H1 (cell line): Measurements from ENCODE around the gene WNT5A. TPM values are rescaled to one million over a fixed set of nuclear protein-coding genes. Genes with fewer than 3 reads are reported as not detected.

Experiments used
- ASH2L ChIP-seq: fragments of 200-600, 300-600 bp; sonication (generic); IDR thresholded peaks from one replicate; pipeline ENCODE4 v1.7.1; 2017; ENCODE audit warnings: low read length
- BACH1 ChIP-seq: IDR thresholded peaks from 2 replicates; pipeline ENCODE4 v1.6.1; 2012; ENCODE audit warnings: low read length, improper control_type of control experiment
- CBX5 ChIP-seq: fragments of 300-800, 300-1000 bp; sonication (generic); IDR thresholded peaks from 2 replicates; pipeline ENCODE4 v1.7.1; 2016; ENCODE audit warnings: antibody characterized with exemption, low read length, low read depth
- CBX8 ChIP-seq: fragments of 300-800, 300-1000 bp; sonication (generic); IDR thresholded peaks from 2 replicates; pipeline ENCODE4 v1.7.1; 2016; ENCODE audit warnings: low read depth, low read length, borderline replicate concordance
- CEBPB ChIP-seq: IDR thresholded peaks from 2 replicates; pipeline ENCODE4 v1.6.1; 2012; ENCODE audit warnings: low read depth, low read length
- CHD1 ChIP-seq: IDR thresholded peaks from 2 replicates; pipeline ENCODE4 v1.6.1; 2012; ENCODE audit warnings: low read depth, low read length, improper control_type of control experiment
- CTBP2 ChIP-seq: IDR thresholded peaks from 2 replicates; pipeline ENCODE4 v1.7.0; 2011; ENCODE audit warnings: borderline replicate concordance, mild to moderate bottlenecking, moderate library complexity, mixed read lengths, low read length; ENCODE audit not compliant: insufficient read depth, insufficient read length
- E2F6 ChIP-seq: IDR thresholded peaks from 2 replicates; pipeline ENCODE4 v1.6.1; 2012; ENCODE audit warnings: inconsistent platforms
- EZH2 ChIP-seq: fragments of 200-600 bp; sonication (generic); IDR thresholded peaks from 2 replicates; pipeline ENCODE4 v1.7.1; 2012; ENCODE audit warnings: low read depth, mild to moderate bottlenecking, moderate library complexity, low read length, inconsistent platforms; ENCODE audit not compliant: severe bottlenecking
- GABPA ChIP-seq: IDR thresholded peaks from 2 replicates; pipeline ENCODE4 v1.6.1; 2011; ENCODE audit warnings: mild to moderate bottlenecking, low read length, moderate library complexity, borderline replicate concordance; ENCODE audit not compliant: insufficient read depth
- HDAC2 ChIP-seq, 2 experiments: fragments of 300-600 bp in 1 of 2; sonication (generic) in 1 of 2; IDR thresholded peaks; 2 replicates each; pipeline ENCODE4 v1.6.1; 2011 to 2012; ENCODE audit warnings: low read depth in 2 of 2, low read length in 2 of 2, mild to moderate bottlenecking in 2 of 2, moderate library complexity in 2 of 2, borderline replicate concordance in 1 of 2, inconsistent platforms in 1 of 2
- JUND ChIP-seq: IDR thresholded peaks from 2 replicates; pipeline ENCODE4 v1.6.1; 2011; ENCODE audit warnings: mild to moderate bottlenecking, improper control_type of control experiment, low read length
- KDM1A ChIP-seq: fragments of 200-600, 300-600 bp; sonication (generic); IDR thresholded peaks from 2 replicates; pipeline ENCODE4 v1.7.1; 2016; ENCODE audit warnings: mild to moderate bottlenecking, low read length, borderline replicate concordance
- MAX ChIP-seq: IDR thresholded peaks from 2 replicates; pipeline ENCODE4 v1.6.1; 2012; ENCODE audit warnings: inconsistent platforms
- RAD21 ChIP-seq, 2 experiments: IDR thresholded peaks in 1 of 2; conservative IDR thresholded peaks in 1 of 2; 2 replicates each; pipeline ENCODE4 v1.6.1; 2011; ENCODE audit warnings: low read depth in 2 of 2, low read length in 2 of 2, improper control_type of control experiment in 1 of 2, inconsistent platforms in 1 of 2, mild to moderate bottlenecking in 1 of 2, moderate library complexity in 1 of 2
- RBBP5 ChIP-seq: IDR thresholded peaks from 2 replicates; pipeline ENCODE4 v1.7.1; 2012; ENCODE audit warnings: low read depth, mild to moderate bottlenecking, inconsistent platforms, low read length, moderate library complexity, borderline replicate concordance
- RNF2 ChIP-seq: fragments of 200-900, 300-1000 bp; sonication (generic); IDR thresholded peaks from 2 replicates; pipeline ENCODE4 v1.7.1; 2016; ENCODE audit warnings: borderline replicate concordance, low read depth, mild to moderate bottlenecking, antibody characterized with exemption, low read length; ENCODE audit not compliant: poor library complexity, severe bottlenecking; ENCODE audit errors: missing control alignments
- SAP30 ChIP-seq: fragments of 300-600 bp; sonication (generic); IDR thresholded peaks from 2 replicates; pipeline ENCODE4 v1.7.1; 2012; ENCODE audit warnings: low read length, moderate library complexity, mild to moderate bottlenecking, inconsistent platforms; ENCODE audit not compliant: insufficient read depth, insufficient replicate concordance
- SIX5 ChIP-seq: IDR thresholded peaks from 2 replicates; pipeline ENCODE4 v1.6.1; 2011; ENCODE audit warnings: mild to moderate bottlenecking, low read depth, low read length
- SP4 ChIP-seq: IDR thresholded peaks from 2 replicates; pipeline ENCODE4 v1.6.1; 2012; ENCODE audit warnings: low read length, inconsistent platforms
- SRF ChIP-seq: IDR thresholded peaks from 2 replicates; pipeline ENCODE4 v1.6.1; 2011; ENCODE audit warnings: mild to moderate bottlenecking, low read depth, low read length, moderate library complexity
- SUZ12 ChIP-seq: fragments of 200-600 bp; sonication (generic); IDR thresholded peaks from 2 replicates; pipeline ENCODE4 v1.6.1; 2012; ENCODE audit warnings: mild to moderate bottlenecking, inconsistent platforms, low read length, moderate library complexity, mixed read lengths
- YY1 ChIP-seq: IDR thresholded peaks from 2 replicates; pipeline ENCODE4 v1.6.1; 2011; ENCODE audit warnings: low read depth, mild to moderate bottlenecking, low read length
- ZNF274 ChIP-seq: IDR thresholded peaks from 2 replicates; pipeline ENCODE4 v1.7.0; 2012; ENCODE audit warnings: low read length, borderline replicate concordance; ENCODE audit errors: extremely low read depth
- polyA plus RNA-seq, 7 experiments: library from polyadenylated mRNA; depleted of rRNA in 3 of 7; stranded (reverse) in 5 of 7; unstranded in 2 of 7; fragments of >200 nt in 5 of 7; fragments of 200-250 nt in 2 of 7; gene quantifications; 1 replicate in 5 of 7; 2 replicates in 1 of 7; 4 replicates in 1 of 7; pipeline versions ENCODE4 v1.2.1 to v1.2.3, GENCODE V29; 2011 to 2013; ENCODE audit warnings: missing spikeins in 2 of 7, mixed read lengths in 2 of 7
- total RNA-seq: library from RNA; stranded (reverse); fragmentation: NEBNext Ultra II Directional; extraction: Animal tissue kit (Norgen Biotek cat#: 25700); gene quantifications from 2 replicates; pipeline ENCODE4 v1.2.1, GENCODE V29; 2021

The WNT5A gene
- total and polyA plus RNA-seq, 2 of the 8 experiments (the other 6 are each of a cell fraction or from before 2014, with no cell fraction given): 3.9 to 5.6 TPM

DNA sequence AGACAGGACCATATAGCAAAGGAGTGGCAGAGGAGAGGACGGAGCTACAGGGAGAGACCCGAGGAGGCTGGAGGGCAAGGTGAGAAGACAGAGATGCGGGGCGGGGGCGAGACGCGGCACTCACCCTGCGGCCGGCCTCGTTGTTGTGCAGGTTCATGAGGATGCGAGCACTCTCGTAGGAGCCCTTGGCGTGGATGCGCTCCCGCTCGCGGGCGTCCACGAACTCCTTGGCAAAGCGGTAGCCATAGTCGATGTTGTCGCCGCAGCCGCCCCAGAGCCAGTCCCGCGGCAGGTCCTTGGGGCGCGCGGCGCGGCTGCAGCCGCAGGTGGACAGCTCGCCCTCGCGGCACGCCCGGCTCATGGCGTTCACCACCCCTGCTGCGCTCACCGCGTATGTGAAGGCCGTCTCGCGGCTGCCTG, 12.9 kb downstream of the WNT5A start (continued):
- no peak for TF ChIP-seq SAP30
- TF ChIP-seq HDAC2 (IDR thresholded peaks at IDR 0.05; ENCODE audit: borderline replicate concordance in 1 of 2, low read depth in 2 of 2, low read length in 2 of 2): no peak
- TF ChIP-seq GABPA: no peak
- no peak for TF ChIP-seq JUND
- no peak for TF ChIP-seq KDM1A
- TF ChIP-seq CHD1: no peak
- peak; percentile 52 for TF ChIP-seq ASH2L
- TF ChIP-seq CBX5: no peak
- TF ChIP-seq EZH2: peak; percentile 67
- TF ChIP-seq SRF: no peak
- TF ChIP-seq RNF2: no peak
- TF ChIP-seq ZNF274: no peak
- no peak for TF ChIP-seq BACH1
- peak; percentile 79; the same call in 1 of the 2 replicates for TF ChIP-seq E2F6
- TF ChIP-seq SIX5: no peak
- no peak for TF ChIP-seq SP4
- TF ChIP-seq CBX8: no peak
- peak; percentile 69; the same call in 1 of the 2 replicates for TF ChIP-seq RBBP5
- TF ChIP-seq SUZ12: peak; percentile 47; the same call in 1 of the 2 replicates
- TF ChIP-seq CTBP2: no peak
- no peak for TF ChIP-seq YY1
- no peak for TF ChIP-seq CEBPB
- peak; percentile 87 for TF ChIP-seq MAX
- TF ChIP-seq RAD21 (IDR thresholded peaks at IDR 0.05 in 1 of 2, conservative IDR thresholded peaks at IDR 0.05 in 1 of 2; ENCODE audit: low read depth in 2 of 2, low read length in 2 of 2): peak; percentile 31 to 45; a peak in 3 of 4 replicates
